ENCODE measurements around the gene PCBP3.

GRCh38 chr21:45788637-45789506 is 145.3 kb downstream of the PCBP3 start:
- TF ChIP-seq POLR2A (IDR thresholded peaks at IDR 0.05; ENCODE audit: extremely low read depth, insufficient read length) = no peak
- no peak for TF ChIP-seq CTCF (IDR thresholded peaks at IDR 0.05; ENCODE audit: low read depth, low read length)
- no peak for TF ChIP-seq MAX (IDR thresholded peaks at IDR 0.05; ENCODE audit: low read depth, low read length)
